ENCODE results near the gene NEDD4L.
"Not testable (repeated sequence)": the region's sequence is repeated elsewhere in the genome, so short reads cannot be mapped to it uniquely, and the experiment has no call there.

Gene NEDD4L

GRCh38 chr18:58267493-58267892 is 223.5 kb downstream of the NEDD4L start:
- no peak for DNase-seq (ENCODE audit: low read depth)

- DNase-seq (ENCODE audit: low read depth), result no peak
Observed at GRCh38 chr18:58268849-58269248, 224.8 kb downstream of the NEDD4L start.

- no peak for DNase-seq (ENCODE audit: low read depth)
Observed at GRCh38 chr18:58269931-58270330, 225.9 kb downstream of the NEDD4L start.

- no peak for DNase-seq (ENCODE audit: low read depth)
Observed at GRCh38 chr18:58270396-58270795, 226.4 kb downstream of the NEDD4L start.

- no peak for DNase-seq (ENCODE audit: low read depth)
Observed at GRCh38 chr18:58271770-58272169, 227.7 kb downstream of the NEDD4L start.

- no peak for DNase-seq (ENCODE audit: low read depth)
Observed at GRCh38 chr18:58272209-58272608, 228.2 kb downstream of the NEDD4L start.

- DNase-seq (ENCODE audit: low read depth), result no peak
Observed at GRCh38 chr18:58272779-58273435, 228.9 kb downstream of the NEDD4L start.

GRCh38 chr18:58275176-58275575 is 231.2 kb downstream of the NEDD4L start:
- DNase-seq (ENCODE audit: low read depth), result no peak

DNA sequence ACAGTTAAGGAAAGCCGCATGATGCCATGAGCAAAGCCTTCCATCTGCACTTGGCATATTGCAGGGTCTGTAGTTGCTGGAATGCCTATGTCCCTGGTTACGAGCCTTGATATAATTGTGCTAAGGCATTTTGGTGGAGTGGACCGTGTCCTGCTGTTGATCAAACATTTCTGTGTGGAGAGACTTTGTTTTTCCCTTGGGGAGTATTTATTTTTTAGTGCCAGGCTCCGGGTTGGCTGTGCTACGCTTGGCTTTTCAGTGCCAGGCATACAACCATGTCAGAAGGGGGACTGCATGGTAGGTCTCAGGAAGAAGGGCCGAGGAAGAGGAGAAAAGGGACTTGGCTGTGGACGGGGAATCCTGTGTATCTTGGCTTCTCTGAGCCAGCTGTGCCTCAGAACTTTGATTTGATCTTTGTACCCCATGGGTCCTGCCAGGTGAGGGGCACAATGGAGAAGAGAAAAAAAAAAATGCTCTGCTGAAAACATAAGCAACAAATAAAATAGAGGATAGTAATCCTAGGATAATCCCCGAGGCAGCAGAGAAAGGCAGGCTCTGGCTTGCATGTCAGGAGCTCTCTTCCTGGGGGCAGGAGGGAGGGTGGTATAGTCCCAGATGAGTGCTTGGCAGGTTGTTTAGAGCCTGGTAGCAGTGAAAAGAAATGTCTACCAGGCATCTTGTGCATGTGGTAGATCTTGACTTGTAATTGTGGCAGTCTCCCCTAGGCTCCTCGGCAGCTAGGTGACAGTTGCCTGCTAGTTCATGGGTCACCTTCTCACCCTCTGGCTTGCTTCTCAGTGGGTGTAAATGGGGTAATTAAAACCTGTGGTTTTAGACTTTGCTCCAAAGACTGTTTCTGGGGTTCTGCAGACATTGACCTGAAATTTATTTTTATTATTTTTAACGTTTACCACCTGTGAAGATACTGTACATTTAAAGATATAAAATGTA is 233.0 kb downstream of the NEDD4L start:
- no peak for DNase-seq (ENCODE audit: low read depth)

GRCh38 chr18:58279504-58280175 is 235.6 kb downstream of the NEDD4L start:
- DNase-seq (ENCODE audit: low read depth), result no peak

- no peak for DNase-seq (ENCODE audit: low read depth)
Observed at GRCh38 chr18:58280191-58280590, 236.2 kb downstream of the NEDD4L start.

DNA sequence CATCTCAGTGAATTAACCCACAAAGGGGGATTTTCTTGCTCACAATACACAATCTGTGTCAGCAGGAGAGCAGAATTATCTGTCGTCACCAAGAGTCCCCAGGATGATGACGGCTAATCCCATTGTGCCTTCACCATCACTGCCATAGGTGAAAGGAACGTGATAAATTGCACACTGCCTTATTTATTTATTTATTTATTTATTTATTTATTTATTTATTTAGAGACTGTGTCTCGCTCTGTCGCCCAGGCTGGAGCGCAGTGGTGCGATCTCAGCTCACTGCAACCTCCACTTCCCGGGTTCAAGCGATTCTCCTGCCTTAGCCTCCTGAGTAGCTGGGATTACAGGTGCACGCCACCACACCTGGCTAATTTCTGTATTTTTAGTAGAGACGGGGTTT is 238.8 kb downstream of the NEDD4L start:
- not testable (repeated sequence) for DNase-seq (ENCODE audit: low read depth)

DNA sequence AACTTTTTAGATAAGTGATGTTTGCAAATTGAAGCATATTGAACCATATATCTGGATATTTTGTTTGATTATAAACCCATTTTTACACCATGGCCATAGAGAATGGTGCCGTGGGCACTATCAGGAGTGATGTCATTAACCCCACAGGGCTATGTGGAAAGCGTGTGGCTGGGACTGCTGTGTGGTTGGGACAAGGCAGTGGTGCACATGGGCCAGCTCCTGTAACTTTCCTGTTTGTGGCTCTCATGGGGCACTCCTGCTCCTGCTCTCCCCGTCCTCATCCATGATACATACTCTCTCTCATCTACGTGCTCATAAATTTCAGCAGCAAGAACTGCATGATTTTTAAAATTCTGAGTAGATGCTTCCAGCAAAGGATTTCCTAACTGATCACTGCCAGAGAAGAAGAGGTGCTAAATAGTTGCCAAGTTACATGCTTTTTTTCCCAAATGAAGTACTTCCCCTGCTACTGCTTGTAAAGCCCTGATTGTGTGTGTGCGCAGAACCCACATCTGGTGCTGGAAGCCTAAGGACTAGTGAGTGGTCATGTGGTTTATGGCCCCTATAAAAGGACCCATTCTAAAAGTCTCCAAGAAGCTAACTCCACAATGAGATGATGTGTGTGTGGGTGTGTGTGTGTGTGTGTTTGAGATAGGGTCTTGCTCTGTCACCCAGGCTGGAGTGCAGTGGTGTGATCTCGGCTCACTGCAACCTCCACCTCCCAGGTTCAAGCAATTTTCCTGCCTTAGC is 240.8 kb downstream of the NEDD4L start:
- DNase-seq (ENCODE audit: low read depth), result no peak

GRCh38 chr18:58285449-58286130 is 241.6 kb downstream of the NEDD4L start:
- DNase-seq (ENCODE audit: low read depth), result no peak

- no peak for DNase-seq (ENCODE audit: low read depth)
Observed at GRCh38 chr18:58286632-58287352, 242.8 kb downstream of the NEDD4L start.

GRCh38 chr18:58287353-58288274 is 243.6 kb downstream of the NEDD4L start:
- DNase-seq (ENCODE audit: low read depth), result no peak

DNA sequence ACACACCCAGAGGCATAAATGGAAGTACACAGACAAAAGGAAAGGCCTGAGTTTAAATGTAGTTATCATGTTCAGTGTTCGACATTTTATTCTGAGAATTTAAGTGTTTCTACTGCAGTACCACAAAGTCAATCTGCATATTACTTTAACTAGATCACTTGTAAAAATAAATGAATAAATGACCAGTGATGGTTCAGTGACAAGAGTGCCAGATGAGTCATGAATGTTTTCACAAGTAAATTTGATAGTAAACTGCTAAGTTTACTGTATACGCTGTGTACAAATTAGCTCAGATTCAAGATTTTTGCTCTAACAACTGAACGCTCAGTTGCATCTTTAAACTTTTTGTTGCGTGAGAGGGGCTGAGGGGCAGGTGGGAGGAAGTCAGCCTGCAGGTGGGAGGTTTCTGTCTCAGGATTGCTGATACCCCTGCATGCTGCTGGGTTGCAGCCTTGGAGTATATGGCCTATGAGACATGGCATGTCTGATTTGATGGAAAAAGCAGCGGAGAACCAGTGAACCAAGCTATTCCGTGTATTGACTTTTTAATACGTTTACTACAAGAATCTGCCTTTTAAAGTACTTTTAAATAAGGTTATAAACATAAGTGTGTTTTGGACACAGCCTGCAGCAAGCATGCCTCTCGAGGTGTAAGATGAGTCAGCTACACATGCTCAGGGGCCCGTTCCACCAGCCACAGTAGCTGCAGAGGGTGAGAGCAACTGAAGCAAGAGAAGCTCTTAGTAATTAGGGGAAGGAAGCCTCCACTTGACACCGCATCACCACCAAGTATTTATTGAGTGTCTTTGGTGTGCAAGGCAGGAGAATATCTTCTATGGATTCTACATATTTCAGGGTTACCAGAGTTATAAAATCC is 245.1 kb downstream of the NEDD4L start:
- no peak for DNase-seq (ENCODE audit: low read depth)

DNA sequence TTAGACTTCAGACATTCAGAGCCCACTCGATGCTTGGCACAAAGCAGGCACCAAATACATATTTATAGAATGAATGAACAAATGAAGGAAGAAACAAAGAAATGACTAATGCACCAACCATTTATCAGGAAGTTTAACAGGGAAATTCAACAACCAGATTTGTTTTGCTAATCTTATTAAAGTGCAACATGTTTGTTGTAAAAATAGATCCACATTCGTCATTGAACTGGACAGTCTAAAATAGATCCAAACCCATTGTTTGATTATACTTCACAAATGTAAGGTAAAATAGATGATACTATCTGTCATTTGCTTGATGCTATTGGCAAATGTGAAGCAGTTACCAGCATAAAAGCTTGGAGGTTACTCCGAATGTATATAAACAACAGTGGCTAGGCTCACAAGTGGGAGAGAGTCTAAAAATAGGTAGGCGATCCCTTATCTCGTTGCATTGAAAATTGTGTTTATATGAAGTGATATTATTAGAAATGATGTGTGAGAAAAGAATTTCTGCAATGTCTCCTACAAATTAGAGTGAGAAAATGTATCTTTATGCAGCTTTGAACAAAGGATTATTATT is 246.2 kb downstream of the NEDD4L start:
- DNase-seq (ENCODE audit: low read depth), result no peak
